ENCODE data around the gene WDFY4. TPM values are rescaled to one million over a fixed set of nuclear protein-coding genes. Genes with fewer than 3 reads are reported as not detected.

WDFY4 gene
- total and polyA plus RNA-seq, 4 experiments from 2014 or later = 0.29 to 1.00 (median 0.81) TPM; not detected in 1

- ChIA-PET CTCF (ENCODE audit: partially characterized antibody) (no interaction called here), POLR2A (ENCODE audit: partially characterized antibody) (no interaction called here)
- Histone ChIP-seq H3K27ac (ENCODE audit: low read depth, low read length) (no peak overlapping the region), H3K9me3 (ENCODE audit: control insufficient read depth in 1 of 2, low read length in 2 of 2) (no peaks in the 10 kb centered on the region), H3K4me3 (ENCODE audit: low read length in 2 of 2) (no peak overlapping the region), H3K4me1 (ENCODE audit: insufficient read depth, low read length) (no peaks in the 10 kb centered on the region), H3K27me3 (ENCODE audit: insufficient read depth, low read length) (no peaks in the 10 kb centered on the region), H3K36me3 (ENCODE audit: insufficient read depth, low read length) (no peaks in the 10 kb centered on the region)
- no peaks in the 10 kb centered on the region for H3K36me3 Mint-ChIP-seq
- no peak for DNase-seq
- H3K27me3 Mint-ChIP-seq = peaks cover 2 to 3% of the 10 kb centered on the region in 2 donors
- peaks cover 0 to 2% (median 0%) of the 10 kb centered on the region in 8 donors for H3K9me3 Mint-ChIP-seq
- no peak overlapping the region for H3K4me3 Mint-ChIP-seq
- H3K4me1 Mint-ChIP-seq = no peaks in the 10 kb centered on the region
- intact Hi-C loops (cut with micrococcal nuclease) = no loop called here
- no peak overlapping the region for H3K27ac Mint-ChIP-seq
These were observed 95.0 kb downstream of the WDFY4 start for GRCh38 chr10:48779546-48780152.

GRCh38 chr10:48780341-48780740, 95.7 kb downstream of the WDFY4 start:
- intact Hi-C loops (cut with micrococcal nuclease) = no loop called here
- no peaks in the 10 kb centered on the region for H3K36me3 Mint-ChIP-seq
- H3K36me3 ChIP-seq (ENCODE audit: insufficient read depth, low read length) = no peaks in the 10 kb centered on the region
- ChIA-PET POLR2A (ENCODE audit: partially characterized antibody) (no interaction called here), CTCF (ENCODE audit: partially characterized antibody) (no interaction called here)
- H3K27me3 ChIP-seq (ENCODE audit: insufficient read depth, low read length) = no peaks in the 10 kb centered on the region
- H3K27ac Mint-ChIP-seq = no peak overlapping the region
- peaks cover 0 to 2% (median 0%) of the 10 kb centered on the region in 8 donors for H3K9me3 Mint-ChIP-seq
- H3K4me1 Mint-ChIP-seq = no peaks in the 10 kb centered on the region
- no peak for DNase-seq
- no peak overlapping the region for H3K4me3 ChIP-seq (ENCODE audit: low read length in 2 of 2)
- no peaks in the 10 kb centered on the region for H3K4me1 ChIP-seq (ENCODE audit: insufficient read depth, low read length)
- H3K4me3 Mint-ChIP-seq = no peak overlapping the region
- H3K27ac ChIP-seq (ENCODE audit: low read depth, low read length) = no peak overlapping the region
- no peaks in the 10 kb centered on the region for H3K9me3 ChIP-seq (ENCODE audit: control insufficient read depth in 1 of 2, low read length in 2 of 2)
- H3K27me3 Mint-ChIP-seq = peaks cover 2 to 3% of the 10 kb centered on the region in 2 donors

DNA sequence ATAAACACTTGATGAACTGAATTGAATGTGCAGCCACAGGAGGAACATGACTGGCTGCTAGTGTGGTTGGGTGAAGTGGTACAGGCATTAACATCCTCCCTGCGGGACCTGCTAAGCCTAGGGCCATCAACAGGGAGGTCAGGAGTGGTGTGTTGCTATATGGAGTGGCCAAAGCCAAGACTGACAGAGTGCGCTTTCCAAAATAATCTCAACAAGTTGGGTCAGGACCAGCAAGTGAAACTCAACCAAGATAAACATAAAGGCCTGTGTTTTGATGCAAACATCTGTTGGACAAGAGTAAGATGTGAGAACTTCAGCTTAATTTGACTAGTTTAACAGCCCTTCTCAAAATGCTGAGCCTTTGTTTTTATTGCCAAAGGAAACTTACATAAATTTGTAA, 97.7 kb downstream of the WDFY4 start:
- peaks cover 0 to 2% (median 0%) of the 10 kb centered on the region in 8 donors for H3K9me3 Mint-ChIP-seq
- POLR2A ChIA-PET (ENCODE audit: partially characterized antibody) = no interaction called here
- H3K4me1 Mint-ChIP-seq = no peaks in the 10 kb centered on the region
- intact Hi-C loops (cut with micrococcal nuclease) = no loop called here
- no peak for DNase-seq
- CTCF ChIA-PET (ENCODE audit: partially characterized antibody) = no interaction called here
- Histone ChIP-seq H3K27me3 (ENCODE audit: insufficient read depth, low read length) (no peaks in the 10 kb centered on the region), H3K27ac (ENCODE audit: low read depth, low read length) (no peak overlapping the region), H3K9me3 (ENCODE audit: control insufficient read depth in 1 of 2, low read length in 2 of 2) (no peaks in the 10 kb centered on the region), H3K4me3 (ENCODE audit: low read length in 2 of 2) (no peak overlapping the region), H3K4me1 (ENCODE audit: insufficient read depth, low read length) (no peaks in the 10 kb centered on the region), H3K36me3 (ENCODE audit: insufficient read depth, low read length) (no peaks in the 10 kb centered on the region)
- H3K27me3 Mint-ChIP-seq = peaks cover under 1 to 2% of the 10 kb centered on the region in 2 donors
- H3K27ac Mint-ChIP-seq = no peak overlapping the region
- H3K4me3 Mint-ChIP-seq = no peak overlapping the region
- no peaks in the 10 kb centered on the region for H3K36me3 Mint-ChIP-seq

DNA sequence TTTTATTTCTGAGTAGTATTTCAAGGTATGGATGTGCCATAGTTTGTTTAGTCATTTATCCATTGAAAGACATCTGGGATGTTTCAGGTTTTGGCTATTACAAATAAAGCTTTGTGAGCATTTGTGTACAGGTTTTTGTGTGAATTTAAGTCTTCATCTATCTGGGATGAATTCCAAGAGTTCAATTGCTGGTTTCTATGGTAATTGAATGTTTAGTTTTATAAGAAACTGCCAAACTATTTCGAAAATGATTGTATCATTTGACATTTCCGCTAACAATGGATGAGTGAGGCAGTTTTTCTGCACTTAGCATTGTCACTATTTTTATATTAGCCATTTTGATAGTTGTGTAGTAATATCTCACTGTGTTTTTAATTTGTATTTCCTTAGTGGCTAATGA, 99.4 kb downstream of the WDFY4 start:
- Histone ChIP-seq H3K4me3 (ENCODE audit: low read length in 2 of 2) (no peak overlapping the region), H3K27ac (ENCODE audit: low read depth, low read length) (no peak overlapping the region)

GRCh38 chr10:48785796-48786195, 101.1 kb downstream of the WDFY4 start:
- no peaks in the 10 kb centered on the region for H3K36me3 Mint-ChIP-seq
- CTCF ChIA-PET (ENCODE audit: partially characterized antibody) = no interaction called here
- Histone ChIP-seq H3K4me3 (ENCODE audit: low read length in 2 of 2) (no peak overlapping the region), H3K9me3 (ENCODE audit: control insufficient read depth in 1 of 2, low read length in 2 of 2) (no peaks in the 10 kb centered on the region), H3K27me3 (ENCODE audit: insufficient read depth, low read length) (no peaks in the 10 kb centered on the region), H3K4me1 (ENCODE audit: insufficient read depth, low read length) (no peaks in the 10 kb centered on the region), H3K36me3 (ENCODE audit: insufficient read depth, low read length) (no peaks in the 10 kb centered on the region), H3K27ac (ENCODE audit: low read depth, low read length) (no peak overlapping the region)
- no peak overlapping the region for H3K4me3 Mint-ChIP-seq
- POLR2A ChIA-PET (ENCODE audit: partially characterized antibody) = no interaction called here
- DNase-seq = no peak
- H3K27me3 Mint-ChIP-seq = peaks cover 5 to 7% of the 10 kb centered on the region in 2 donors
- intact Hi-C loops (cut with micrococcal nuclease) = no loop called here
- no peak overlapping the region for H3K27ac Mint-ChIP-seq
- H3K9me3 Mint-ChIP-seq = no peaks in the 10 kb centered on the region
- no peaks in the 10 kb centered on the region for H3K4me1 Mint-ChIP-seq

More for the DNA sequence above, 99.4 kb downstream of the WDFY4 start:
- Histone ChIP-seq H3K27me3 (ENCODE audit: insufficient read depth, low read length) (no peaks in the 10 kb centered on the region), H3K4me1 (ENCODE audit: insufficient read depth, low read length) (no peaks in the 10 kb centered on the region), H3K36me3 (ENCODE audit: insufficient read depth, low read length) (no peaks in the 10 kb centered on the region), H3K9me3 (ENCODE audit: control insufficient read depth in 1 of 2, low read length in 2 of 2) (no peaks in the 10 kb centered on the region)
- no peak for DNase-seq
- ChIA-PET CTCF (ENCODE audit: partially characterized antibody) (no interaction called here), POLR2A (ENCODE audit: partially characterized antibody) (no interaction called here)
- no peak overlapping the region for H3K27ac Mint-ChIP-seq
- H3K9me3 Mint-ChIP-seq = peaks cover 0 to 2% (median 0%) of the 10 kb centered on the region in 8 donors
- H3K4me1 Mint-ChIP-seq = no peaks in the 10 kb centered on the region
- H3K27me3 Mint-ChIP-seq = peaks cover 2% of the 10 kb centered on the region in 2 donors
- intact Hi-C loops (cut with micrococcal nuclease) = no loop called here
- no peak overlapping the region for H3K4me3 Mint-ChIP-seq
- no peaks in the 10 kb centered on the region for H3K36me3 Mint-ChIP-seq

DNA sequence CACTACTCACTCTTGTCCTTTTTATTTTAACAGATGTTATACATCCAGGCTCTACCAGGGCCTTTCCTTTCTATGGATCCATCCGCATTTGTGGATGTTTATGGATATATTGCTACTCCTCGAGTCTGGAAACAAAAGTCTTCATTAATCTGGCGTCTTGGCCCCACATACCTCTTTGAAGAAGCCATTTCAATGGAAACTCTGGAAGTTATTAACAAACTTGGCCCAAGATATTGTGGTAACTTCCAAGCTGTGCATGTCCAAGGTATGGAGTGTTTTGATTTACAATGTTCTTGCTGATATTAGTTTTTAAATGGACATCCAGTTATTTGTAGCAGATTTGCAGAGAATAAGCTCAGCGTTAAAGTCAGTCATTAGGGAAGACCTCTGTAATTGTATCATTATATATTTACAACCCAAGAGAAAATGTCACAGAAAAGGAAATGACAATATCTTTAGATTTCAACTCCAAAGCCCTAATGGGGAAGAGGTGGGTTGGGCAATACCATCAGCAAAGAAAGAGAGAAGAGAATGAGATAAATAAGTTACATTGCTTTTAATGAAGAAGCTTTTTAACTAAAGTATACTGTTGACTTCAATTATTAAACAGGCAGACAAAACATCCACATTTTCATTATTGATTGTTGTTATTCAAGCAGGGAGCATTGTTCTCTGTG, 102.1 kb downstream of the WDFY4 start:
- CTCF ChIA-PET (ENCODE audit: partially characterized antibody) = no interaction called here
- POLR2A ChIA-PET (ENCODE audit: partially characterized antibody) = no interaction called here
- Mint-ChIP-seq H3K27ac (no peak overlapping the region), H3K36me3 (no peaks in the 10 kb centered on the region), H3K4me1 (no peaks in the 10 kb centered on the region), H3K27me3 (peaks cover 6 to 7% of the 10 kb centered on the region in 2 donors), H3K9me3 (no peaks in the 10 kb centered on the region), H3K4me3 (no peak overlapping the region)
- no peak overlapping the region for H3K27ac ChIP-seq (ENCODE audit: low read depth, low read length)
- no peaks in the 10 kb centered on the region for H3K27me3 ChIP-seq (ENCODE audit: insufficient read depth, low read length)
- no peaks in the 10 kb centered on the region for H3K9me3 ChIP-seq (ENCODE audit: control insufficient read depth in 1 of 2, low read length in 2 of 2)
- no peaks in the 10 kb centered on the region for H3K36me3 ChIP-seq (ENCODE audit: insufficient read depth, low read length)
- no peaks in the 10 kb centered on the region for H3K4me1 ChIP-seq (ENCODE audit: insufficient read depth, low read length)
- H3K4me3 ChIP-seq (ENCODE audit: low read length in 2 of 2) = no peak overlapping the region
- intact Hi-C loops (cut with micrococcal nuclease) = no loop called here
- DNase-seq = no peak

- H3K9me3 Mint-ChIP-seq = peaks cover 0 to 4% (median 0%) of the 10 kb centered on the region in 8 donors
- ChIA-PET POLR2A (ENCODE audit: partially characterized antibody) (no interaction called here), CTCF (ENCODE audit: partially characterized antibody) (no interaction called here)
- Histone ChIP-seq H3K27me3 (ENCODE audit: insufficient read depth, low read length) (no peaks in the 10 kb centered on the region), H3K4me1 (ENCODE audit: insufficient read depth, low read length) (no peaks in the 10 kb centered on the region), H3K27ac (ENCODE audit: low read depth, low read length) (no peak overlapping the region), H3K4me3 (ENCODE audit: low read length in 2 of 2) (no peak overlapping the region), H3K36me3 (ENCODE audit: insufficient read depth, low read length) (no peaks in the 10 kb centered on the region), H3K9me3 (ENCODE audit: control insufficient read depth in 1 of 2, low read length in 2 of 2) (no peaks in the 10 kb centered on the region)
- intact Hi-C loops (cut with micrococcal nuclease) = no loop called here
- H3K36me3 Mint-ChIP-seq = no peaks in the 10 kb centered on the region
- peaks cover 9 to 12% of the 10 kb centered on the region in 2 donors for H3K27me3 Mint-ChIP-seq
- no peak overlapping the region for H3K4me3 Mint-ChIP-seq
- H3K27ac Mint-ChIP-seq = no peak overlapping the region
- no peak for DNase-seq
- no peaks in the 10 kb centered on the region for H3K4me1 Mint-ChIP-seq
These were observed 103.9 kb downstream of the WDFY4 start for GRCh38 chr10:48788554-48788953.

Measured in CD4-positive, alpha-beta memory T cell (primary cell).